HG03175 (cell line): Measurements from ENCODE around the gene ACSL4.
"Not testable (repeated sequence)": the region's sequence is repeated elsewhere in the genome, so short reads cannot be mapped to it uniquely, and the experiment has no call there.

Source experiments
- ATAC-seq: cut with Tn5 transposase; IDR thresholded peaks from one replicate; pipeline ENCODE4 v1.9.1; 2021; ENCODE audit warnings: mild to moderate bottlenecking, moderate library complexity; ENCODE audit not compliant: unreplicated experiment

ACSL4 gene

GRCh38 chrX:109732017-109732801 is 848 bp downstream of the ACSL4 start:
- peak; percentile 38 for ATAC-seq

GRCh38 chrX:109728173-109728535 is 4.9 kb downstream of the ACSL4 start:
- no peak for ATAC-seq

DNA sequence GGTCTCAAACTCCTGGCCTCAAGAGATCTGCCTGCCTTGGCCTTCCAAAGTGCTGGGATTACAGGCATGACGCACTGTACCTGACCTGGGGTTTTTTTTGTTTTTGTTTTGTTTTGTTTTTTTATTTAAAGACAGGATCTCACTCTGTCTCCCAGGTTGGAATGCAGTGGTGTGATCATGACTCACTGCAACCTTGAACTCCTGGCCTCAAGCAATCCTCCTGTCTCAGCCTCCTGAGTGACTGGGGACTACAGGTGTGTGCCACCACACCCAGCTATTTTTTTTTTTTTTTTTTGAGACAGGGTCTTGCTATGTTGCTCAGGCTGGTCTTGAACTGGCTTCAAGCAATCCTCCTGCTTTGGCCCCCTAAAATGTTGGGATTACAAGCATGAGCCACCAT is 8.1 kb downstream of the ACSL4 start:
- ATAC-seq = not testable (repeated sequence)

GRCh38 chrX:109720947-109721346 is 12.1 kb downstream of the ACSL4 start:
- ATAC-seq = no peak

- ATAC-seq = no peak
Measured at GRCh38 chrX:109719264-109719663, 13.8 kb downstream of the ACSL4 start.

GRCh38 chrX:109716431-109717028 is 16.5 kb downstream of the ACSL4 start:
- no peak for ATAC-seq

GRCh38 chrX:109714340-109714958 is 18.6 kb downstream of the ACSL4 start:
- ATAC-seq = no peak

GRCh38 chrX:109710181-109710580 is 22.9 kb downstream of the ACSL4 start:
- ATAC-seq = no peak

DNA sequence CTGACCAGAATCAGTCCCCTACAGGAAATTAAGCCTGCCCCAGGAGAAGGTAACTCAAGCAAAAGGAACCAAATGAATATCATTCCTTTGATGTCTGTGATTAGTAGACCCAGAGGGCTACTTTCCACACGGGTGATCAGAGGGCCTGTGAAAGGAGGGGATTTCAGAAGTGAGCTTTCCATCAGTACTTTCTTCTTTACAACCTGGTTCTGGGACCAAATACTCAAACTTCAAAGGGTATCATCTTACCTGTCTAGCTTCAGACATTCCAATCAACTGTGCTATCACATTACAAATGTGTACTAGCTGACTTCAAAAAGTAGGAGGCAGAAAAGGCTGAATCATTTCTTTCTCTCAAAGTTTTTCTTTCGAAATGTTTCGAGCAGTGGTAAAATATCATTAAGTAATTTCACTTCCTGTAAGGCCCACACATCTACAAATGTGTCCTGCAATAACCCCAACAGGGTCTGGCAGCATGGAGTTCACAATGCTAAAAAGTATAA is 23.9 kb downstream of the ACSL4 start:
- peak; percentile 71 for ATAC-seq

DNA sequence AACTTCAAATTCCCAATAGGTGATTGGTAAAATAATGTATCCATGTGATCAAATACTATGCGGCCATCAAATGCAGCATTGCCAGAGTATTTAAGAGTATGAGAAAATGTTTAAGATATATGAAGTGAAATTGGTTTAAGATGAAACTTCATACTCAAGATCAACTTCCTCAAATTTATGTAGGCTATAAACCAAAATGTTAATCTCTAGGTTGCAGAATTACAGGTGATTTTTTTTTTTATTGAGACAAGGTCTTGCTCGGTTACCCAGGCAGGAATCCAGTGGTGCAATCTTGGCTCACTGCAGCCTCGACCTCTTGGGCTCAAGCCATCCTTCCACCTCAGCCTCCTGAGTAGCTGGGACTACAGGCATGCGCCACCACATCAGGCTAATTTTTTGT is 25.3 kb downstream of the ACSL4 start:
- no peak for ATAC-seq

- ATAC-seq = no peak
Measured at GRCh38 chrX:109707319-109707718, 25.7 kb downstream of the ACSL4 start.

- peak; percentile 75 for ATAC-seq
Measured at GRCh38 chrX:109704563-109704962, 28.5 kb downstream of the ACSL4 start.

- ATAC-seq = no peak
Measured at GRCh38 chrX:109697855-109698254, 35.2 kb downstream of the ACSL4 start.

- ATAC-seq = no peak
Measured at GRCh38 chrX:109696146-109696740, 36.8 kb downstream of the ACSL4 start.

DNA sequence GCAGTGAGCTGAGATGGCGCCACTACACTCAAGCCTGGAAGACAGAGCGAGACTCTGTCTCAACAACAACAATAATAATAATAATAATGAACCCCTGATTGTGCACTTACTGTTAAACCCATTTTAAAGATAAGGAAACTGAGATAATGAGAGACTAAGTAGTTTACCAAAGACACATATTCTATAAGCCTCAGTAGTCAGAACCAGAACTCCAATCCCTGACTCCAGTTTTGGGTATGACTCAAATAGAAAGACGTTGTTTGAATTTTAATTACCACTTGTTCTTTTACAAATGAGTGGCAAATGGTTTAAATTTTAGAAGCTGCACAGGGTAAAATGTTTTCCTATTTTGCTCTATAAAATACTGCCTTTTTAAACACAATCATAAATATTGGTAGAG is 37.4 kb downstream of the ACSL4 start:
- no peak for ATAC-seq

GRCh38 chrX:109691752-109692151 is 41.3 kb downstream of the ACSL4 start:
- ATAC-seq = no peak

- ATAC-seq = no peak
Measured at GRCh38 chrX:109691277-109691676, 41.8 kb downstream of the ACSL4 start.

DNA sequence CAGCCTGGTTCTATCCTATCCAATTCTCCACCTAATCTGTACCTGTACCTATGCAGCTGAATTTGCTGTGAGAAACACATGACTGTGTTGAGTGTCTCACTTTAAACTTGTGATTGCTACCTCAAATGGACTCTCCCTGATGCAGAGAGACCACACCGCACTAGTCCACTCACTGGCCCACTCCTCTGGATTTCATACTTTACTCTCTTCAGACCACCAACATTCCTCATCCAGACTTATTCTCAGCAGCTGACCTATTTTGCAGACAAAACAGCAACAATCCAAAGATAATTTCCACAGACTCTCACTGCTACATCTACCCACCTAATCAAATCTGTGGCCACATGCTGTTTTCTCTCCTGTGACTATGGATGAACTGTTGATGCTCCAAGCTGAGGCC is 45.2 kb downstream of the ACSL4 start:
- ATAC-seq = no peak

DNA sequence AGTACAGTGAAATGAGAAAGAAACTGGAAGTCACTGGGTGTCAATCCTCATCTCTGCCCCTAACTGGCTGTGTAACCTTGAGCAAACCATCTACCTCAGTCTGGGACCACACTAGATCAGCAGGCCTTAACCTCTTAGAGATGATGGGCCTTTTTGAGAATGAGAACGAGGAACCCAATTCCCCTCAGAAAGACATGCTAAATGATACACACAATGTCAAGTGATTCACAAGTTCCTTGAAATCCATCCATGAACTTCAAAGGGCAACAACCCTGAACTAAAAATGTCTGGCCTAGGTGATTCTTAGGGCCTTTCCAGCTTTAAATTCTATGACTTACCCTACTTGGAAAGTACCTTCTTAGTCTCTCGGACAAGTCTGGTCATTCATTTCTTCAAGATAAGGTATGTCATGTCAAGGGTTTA is 47.4 kb downstream of the ACSL4 start:
- ATAC-seq = no peak

GRCh38 chrX:109684136-109684535 is 48.9 kb downstream of the ACSL4 start:
- ATAC-seq = no peak

- no peak for ATAC-seq
Measured at GRCh38 chrX:109681475-109682081, 51.5 kb downstream of the ACSL4 start.
